ENCODE results near the gene DPP4.

DPP4 gene

GRCh38 chr2:162075689-162076132 is 1.7 kb upstream of the DPP4 start:
- no peak overlapping the region for H4K8ac ChIP-seq (ENCODE audit: low read depth, low read length)
- peaks cover 0 to 2% of the 10 kb centered on the region in 2 experiments for H3K36me3 ChIP-seq (ENCODE audit: control insufficient read depth in 1 of 2, insufficient read depth in 2 of 2, low read length in 2 of 2)
- H3K23ac ChIP-seq (ENCODE audit: low read length) = no peak overlapping the region
- H3K9ac ChIP-seq (ENCODE audit: low read length) = no peak overlapping the region
- no peak overlapping the region for H2AK5ac ChIP-seq (ENCODE audit: low read length)
- H3K4me1 ChIP-seq (ENCODE audit: control insufficient read depth in 1 of 2, insufficient read depth in 2 of 2, low read length in 2 of 2) = peaks cover 12 to 22% of the 10 kb centered on the region in 2 experiments
- no peak overlapping the region for H3K14ac ChIP-seq (ENCODE audit: low read length)
- H3K27me3 ChIP-seq (ENCODE audit: insufficient read depth, low read length) = no peaks in the 10 kb centered on the region
- H3K79me1 ChIP-seq (ENCODE audit: low read length) = peaks cover 17% of the 10 kb centered on the region
- no peak overlapping the region for H3K4me2 ChIP-seq (ENCODE audit: low read length)
- H4K91ac ChIP-seq (ENCODE audit: low read depth, low read length) = no peak overlapping the region
- no peak overlapping the region for H3K18ac ChIP-seq (ENCODE audit: low read length)
- no peak overlapping the region for H3K27ac ChIP-seq (ENCODE audit: low read depth, low read length)
- peaks cover 3% of the 10 kb centered on the region for H3K79me2 ChIP-seq (ENCODE audit: control insufficient read depth, insufficient read depth, low read length, poor library complexity)
- H2BK5ac ChIP-seq (ENCODE audit: low read depth, low read length, poor library complexity) = no peak overlapping the region
- no peak overlapping the region for H2BK120ac ChIP-seq (ENCODE audit: insufficient read depth, low read length, poor library complexity)
- no peak overlapping the region for H4K12ac ChIP-seq (ENCODE audit: low read depth, low read length)
- peaks cover 5% of the 10 kb centered on the region for H3K9me3 ChIP-seq (ENCODE audit: insufficient read depth, low read depth, low read length)
- H3K4me3 ChIP-seq (ENCODE audit: low read depth, low read length) = no peak overlapping the region
- WGBS (ENCODE audit: extremely low coverage, insufficient coverage, insufficient read length) = no CpG with 5 or more reads among the region's 2 CpGs
- no peak overlapping the region for H3K4ac ChIP-seq (ENCODE audit: low read depth, low read length)
- no peak overlapping the region for H2AFZ ChIP-seq (ENCODE audit: insufficient read depth, low read length, poor library complexity)
- no peak overlapping the region for H2BK12ac ChIP-seq (ENCODE audit: low read length)
- DNase-seq = no peak

- H3K18ac ChIP-seq (ENCODE audit: low read length) = no peak overlapping the region
- no peak overlapping the region for H3K9ac ChIP-seq (ENCODE audit: low read length)
- no peak for DNase-seq
- peaks cover 0 to 2% of the 10 kb centered on the region in 2 experiments for H3K36me3 ChIP-seq (ENCODE audit: control insufficient read depth in 1 of 2, insufficient read depth in 2 of 2, low read length in 2 of 2)
- H2AFZ ChIP-seq (ENCODE audit: insufficient read depth, low read length, poor library complexity) = no peak overlapping the region
- H3K9me3 ChIP-seq (ENCODE audit: insufficient read depth, low read depth, low read length) = peaks cover 5% of the 10 kb centered on the region
- no peak overlapping the region for H3K27ac ChIP-seq (ENCODE audit: low read depth, low read length)
- no peak overlapping the region for H3K14ac ChIP-seq (ENCODE audit: low read length)
- peaks cover 12 to 22% of the 10 kb centered on the region in 2 experiments for H3K4me1 ChIP-seq (ENCODE audit: control insufficient read depth in 1 of 2, insufficient read depth in 2 of 2, low read length in 2 of 2)
- no peak overlapping the region for H3K4me3 ChIP-seq (ENCODE audit: low read depth, low read length)
- no peak overlapping the region for H3K23ac ChIP-seq (ENCODE audit: low read length)
- no peak overlapping the region for H4K91ac ChIP-seq (ENCODE audit: low read depth, low read length)
- H3K79me1 ChIP-seq (ENCODE audit: low read length) = peaks cover 17% of the 10 kb centered on the region
- H3K79me2 ChIP-seq (ENCODE audit: control insufficient read depth, insufficient read depth, low read length, poor library complexity) = peaks cover 3% of the 10 kb centered on the region
- no peaks in the 10 kb centered on the region for H3K27me3 ChIP-seq (ENCODE audit: insufficient read depth, low read length)
- H3K4me2 ChIP-seq (ENCODE audit: low read length) = no peak overlapping the region
- no peak overlapping the region for H4K12ac ChIP-seq (ENCODE audit: low read depth, low read length)
- no peak overlapping the region for H3K4ac ChIP-seq (ENCODE audit: low read depth, low read length)
- no peak overlapping the region for H2BK5ac ChIP-seq (ENCODE audit: low read depth, low read length, poor library complexity)
- H2BK120ac ChIP-seq (ENCODE audit: insufficient read depth, low read length, poor library complexity) = no peak overlapping the region
- WGBS (ENCODE audit: extremely low coverage, insufficient coverage, insufficient read length) = no CpG with 5 or more reads among the region's 6 CpGs
- no peak overlapping the region for H4K8ac ChIP-seq (ENCODE audit: low read depth, low read length)
- H2BK12ac ChIP-seq (ENCODE audit: low read length) = no peak overlapping the region
- H2AK5ac ChIP-seq (ENCODE audit: low read length) = no peak overlapping the region
Measured at GRCh38 chr2:162074928-162075688, 1.1 kb upstream of the DPP4 start.

DNA sequence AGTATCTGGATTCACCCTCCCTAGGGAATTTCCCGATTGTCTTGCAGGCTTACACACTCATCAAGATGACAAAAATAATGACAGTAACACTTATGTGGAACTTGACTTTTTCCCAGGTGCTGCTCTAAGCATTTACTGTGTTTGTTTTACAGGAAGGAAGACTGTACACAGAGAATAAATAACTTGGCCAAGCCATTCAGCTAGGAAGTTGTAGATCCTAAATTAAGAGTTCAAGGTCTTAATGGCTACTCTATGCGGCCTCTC is 549 bp upstream of the DPP4 start:
- H3K9ac ChIP-seq (ENCODE audit: low read length) = no peak overlapping the region
- peaks cover 17% of the 10 kb centered on the region for H3K79me1 ChIP-seq (ENCODE audit: low read length)
- H3K79me2 ChIP-seq (ENCODE audit: control insufficient read depth, insufficient read depth, low read length, poor library complexity) = peaks cover 3% of the 10 kb centered on the region
- H2BK120ac ChIP-seq (ENCODE audit: insufficient read depth, low read length, poor library complexity) = peak overlapping the region; percentile 95
- no peak overlapping the region for H3K27ac ChIP-seq (ENCODE audit: low read depth, low read length)
- H3K36me3 ChIP-seq (ENCODE audit: control insufficient read depth in 1 of 2, insufficient read depth in 2 of 2, low read length in 2 of 2) = peaks cover 0 to 2% of the 10 kb centered on the region in 2 experiments
- no peak overlapping the region for H3K4me3 ChIP-seq (ENCODE audit: low read depth, low read length)
- DNase-seq = no peak
- no peak overlapping the region for H3K23ac ChIP-seq (ENCODE audit: low read length)
- peaks cover 5% of the 10 kb centered on the region for H3K9me3 ChIP-seq (ENCODE audit: insufficient read depth, low read depth, low read length)
- H3K18ac ChIP-seq (ENCODE audit: low read length) = no peak overlapping the region
- H3K4ac ChIP-seq (ENCODE audit: low read depth, low read length) = peak overlapping the region; percentile 2
- H2BK5ac ChIP-seq (ENCODE audit: low read depth, low read length, poor library complexity) = no peak overlapping the region
- H2AFZ ChIP-seq (ENCODE audit: insufficient read depth, low read length, poor library complexity) = no peak overlapping the region
- H3K27me3 ChIP-seq (ENCODE audit: insufficient read depth, low read length) = no peaks in the 10 kb centered on the region
- H3K4me2 ChIP-seq (ENCODE audit: low read length) = peak overlapping the region; percentile 93
- H2BK12ac ChIP-seq (ENCODE audit: low read length) = no peak overlapping the region
- H4K12ac ChIP-seq (ENCODE audit: low read depth, low read length) = no peak overlapping the region
- no peak overlapping the region for H2AK5ac ChIP-seq (ENCODE audit: low read length)
- no peak overlapping the region for H3K14ac ChIP-seq (ENCODE audit: low read length)
- peak overlapping the region; percentile 70 for H4K91ac ChIP-seq (ENCODE audit: low read depth, low read length)
- peak overlapping the region; percentile 87 for H4K8ac ChIP-seq (ENCODE audit: low read depth, low read length)
- WGBS (ENCODE audit: extremely low coverage, insufficient coverage, insufficient read length) = no CpG with 5 or more reads among the region's 2 CpGs
- H3K4me1 ChIP-seq (ENCODE audit: control insufficient read depth in 1 of 2, insufficient read depth in 2 of 2, low read length in 2 of 2) = peaks cover 12 to 22% of the 10 kb centered on the region in 2 experiments

DNA sequence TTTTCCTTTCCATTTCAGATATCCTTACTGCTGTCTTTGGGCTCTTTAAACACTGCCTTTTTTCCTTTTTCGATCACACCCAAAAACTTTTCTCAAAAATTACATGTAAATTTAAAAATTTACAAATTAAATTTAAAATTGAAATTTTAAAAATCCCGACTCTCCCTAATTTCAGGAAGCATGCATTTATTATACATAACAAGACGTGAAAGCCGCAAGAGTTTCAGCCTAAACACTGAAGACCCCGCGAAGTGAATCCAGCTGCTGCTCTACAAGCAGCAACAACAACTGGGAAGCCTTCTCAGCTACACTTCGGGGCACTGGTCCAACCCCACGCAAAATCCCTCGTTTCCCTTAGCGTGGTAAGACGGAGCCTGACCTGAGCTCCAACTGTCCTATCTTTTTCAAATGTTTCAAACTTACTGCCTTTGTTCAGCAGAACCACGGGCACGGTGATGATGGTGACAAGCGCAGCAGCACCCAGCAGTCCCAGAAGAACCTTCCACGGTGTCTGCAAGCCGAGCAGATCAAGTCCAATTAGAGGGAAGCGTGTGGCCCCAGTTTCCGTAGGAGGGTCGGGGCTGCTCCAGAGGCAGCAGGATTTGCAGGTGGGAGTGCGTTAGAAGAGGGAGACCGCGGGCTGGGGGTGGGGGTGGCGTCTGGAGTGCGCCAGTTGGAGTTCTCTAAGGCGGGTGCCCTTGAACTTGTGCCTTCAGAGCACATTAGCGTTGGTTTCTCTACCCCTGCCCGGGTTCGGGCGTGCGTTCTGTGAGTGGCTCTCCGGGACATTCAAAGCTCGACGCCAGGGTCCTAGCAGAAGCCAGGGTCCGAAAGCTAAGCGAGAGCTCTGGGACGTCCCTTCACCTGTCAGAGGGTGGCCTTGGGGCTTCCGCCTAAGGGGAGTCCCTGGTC is 783 bp downstream of the DPP4 start:
- H4K8ac ChIP-seq (ENCODE audit: low read depth, low read length) = peak overlapping the region; percentile 87
- WGBS (ENCODE audit: extremely low coverage, insufficient coverage, insufficient read length) = 100% methylated on average over 1 of the region's 37 CpGs
- H3K79me1 ChIP-seq (ENCODE audit: low read length) = peaks cover 20% of the 10 kb centered on the region

More for the DNA sequence above, 783 bp downstream of the DPP4 start:
- Histone ChIP-seq H3K4ac (ENCODE audit: low read depth, low read length) (no peak overlapping the region), H3K18ac (ENCODE audit: low read length) (peak overlapping the region; percentile 36), H3K9ac (ENCODE audit: low read length) (no peak overlapping the region), H3K4me2 (ENCODE audit: low read length) (peak overlapping the region; percentile 93), H3K79me2 (ENCODE audit: control insufficient read depth, insufficient read depth, low read length, poor library complexity) (peaks cover 3% of the 10 kb centered on the region), H3K27me3 (ENCODE audit: insufficient read depth, low read length) (no peaks in the 10 kb centered on the region), H3K9me3 (ENCODE audit: insufficient read depth, low read depth, low read length) (peaks cover 2% of the 10 kb centered on the region), H3K36me3 (ENCODE audit: control insufficient read depth in 1 of 2, insufficient read depth in 2 of 2, low read length in 2 of 2) (peaks cover 0 to 2% of the 10 kb centered on the region in 2 experiments), H2AK5ac (ENCODE audit: low read length) (no peak overlapping the region), H2AFZ (ENCODE audit: insufficient read depth, low read length, poor library complexity) (peak overlapping the region; percentile 56), H3K27ac (ENCODE audit: low read depth, low read length) (no peak overlapping the region), H2BK120ac (ENCODE audit: insufficient read depth, low read length, poor library complexity) (peak overlapping the region; percentile 95), H4K91ac (ENCODE audit: low read depth, low read length) (peak overlapping the region; percentile 70), H3K4me1 (ENCODE audit: control insufficient read depth in 1 of 2, insufficient read depth in 2 of 2, low read length in 2 of 2) (peaks cover 15 to 26% of the 10 kb centered on the region in 2 experiments), H2BK5ac (ENCODE audit: low read depth, low read length, poor library complexity) (peak overlapping the region; percentile 11), H2BK12ac (ENCODE audit: low read length) (peak overlapping the region; percentile 94), H4K12ac (ENCODE audit: low read depth, low read length) (peak overlapping the region; percentile 47), H3K14ac (ENCODE audit: low read length) (peak overlapping the region; percentile 66), H3K4me3 (ENCODE audit: low read depth, low read length) (peak overlapping the region; percentile 74), H3K23ac (ENCODE audit: low read length) (no peak overlapping the region)
- DNase-seq = peak in 1 of 2 donors; percentile 37
